Trophoblast cell (in vitro differentiated cells and primary cell): ENCODE results near the gene RNMT.
A peak's percentile ranks its signal among the peaks of the same experiment; 100 is the strongest.

Experiments used
- DNase-seq, 2 donors: peaks; one replicate each; pipeline ENCODE4 v3.0.0-alpha.2; 2016
- H2AFZ ChIP-seq: 2 replicates; pipeline ENCODE4 v1.6.1; 2013; ENCODE audit warnings: low read length, moderate library complexity, mild to moderate bottlenecking; ENCODE audit not compliant: insufficient read depth, poor library complexity
- H2AK5ac ChIP-seq: 2 replicates; pipeline ENCODE4 v1.6.1; 2013; ENCODE audit warnings: mild to moderate bottlenecking, low read length
- H2BK120ac ChIP-seq: 2 replicates; pipeline ENCODE4 v1.6.1; 2013; ENCODE audit warnings: low read length, mild to moderate bottlenecking, moderate library complexity; ENCODE audit not compliant: insufficient read depth, poor library complexity
- H2BK12ac ChIP-seq: 2 replicates; pipeline ENCODE4 v1.6.1; 2013; ENCODE audit warnings: mild to moderate bottlenecking, low read length, moderate library complexity
- H2BK5ac ChIP-seq: 2 replicates; pipeline ENCODE4 v1.6.1; 2013; ENCODE audit warnings: low read length, low read depth, moderate library complexity, mild to moderate bottlenecking; ENCODE audit not compliant: poor library complexity
- H3K14ac ChIP-seq: 2 replicates; pipeline ENCODE4 v1.6.1; 2013; ENCODE audit warnings: mild to moderate bottlenecking, low read length
- H3K18ac ChIP-seq: 2 replicates; pipeline ENCODE4 v1.6.1; 2013; ENCODE audit warnings: mild to moderate bottlenecking, low read length
- H3K23ac ChIP-seq: 2 replicates; pipeline ENCODE4 v1.6.1; 2013; ENCODE audit warnings: low read length
- H3K27ac ChIP-seq: 2 replicates; pipeline ENCODE4 v1.5.1; 2013; ENCODE audit warnings: low read depth, mild to moderate bottlenecking, inconsistent platforms, low read length, moderate library complexity
- H3K27me3 ChIP-seq: 2 replicates; pipeline ENCODE4 v1.6.1; 2013; ENCODE audit warnings: inconsistent platforms, mild to moderate bottlenecking, low read length, moderate library complexity; ENCODE audit not compliant: insufficient read depth
- H3K36me3 ChIP-seq, 2 experiments: 1 replicate in 1 of 2; 2 replicates in 1 of 2; pipeline ENCODE4 v1.6.1; 2013; ENCODE audit warnings: low read length in 2 of 2, mild to moderate bottlenecking in 2 of 2, moderate library complexity in 1 of 2; ENCODE audit not compliant: insufficient read depth in 2 of 2, control insufficient read depth in 1 of 2
- H3K4ac ChIP-seq: 2 replicates; pipeline ENCODE4 v1.6.1; 2013; ENCODE audit warnings: low read depth, mild to moderate bottlenecking, low read length, moderate library complexity
- H3K4me1 ChIP-seq, 2 experiments: 1 replicate in 1 of 2; 2 replicates in 1 of 2; pipeline ENCODE4 v1.6.1; 2013; ENCODE audit warnings: low read length in 2 of 2, mild to moderate bottlenecking in 2 of 2, moderate library complexity in 1 of 2; ENCODE audit not compliant: insufficient read depth in 2 of 2, control insufficient read depth in 1 of 2
- H3K4me2 ChIP-seq: 2 replicates; pipeline ENCODE4 v1.6.1; 2013; ENCODE audit warnings: inconsistent platforms, mild to moderate bottlenecking, low read length, moderate library complexity
- H3K4me3 ChIP-seq: 2 replicates; pipeline ENCODE4 v1.5.1; 2013; ENCODE audit warnings: mild to moderate bottlenecking, low read depth, low read length, inconsistent platforms
- H3K79me1 ChIP-seq: one replicate; pipeline ENCODE4 v1.6.1; 2013; ENCODE audit warnings: low read length
- H3K79me2 ChIP-seq: 2 replicates; pipeline ENCODE4 v1.6.1; 2013; ENCODE audit warnings: low read length, mild to moderate bottlenecking; ENCODE audit not compliant: control insufficient read depth, insufficient read depth, poor library complexity
- H3K9ac ChIP-seq: 2 replicates; pipeline ENCODE4 v1.6.1; 2013; ENCODE audit warnings: mild to moderate bottlenecking, low read length
- H3K9me3 ChIP-seq: 2 replicates; pipeline ENCODE4 v1.6.1; 2013; ENCODE audit warnings: low read depth, mild to moderate bottlenecking, control low read depth, inconsistent platforms, low read length; ENCODE audit not compliant: insufficient read depth
- H4K12ac ChIP-seq: 2 replicates; pipeline ENCODE4 v1.6.1; 2013; ENCODE audit warnings: low read depth, mild to moderate bottlenecking, low read length, moderate library complexity
- H4K8ac ChIP-seq: 2 replicates; pipeline ENCODE4 v1.6.1; 2013; ENCODE audit warnings: low read depth, mild to moderate bottlenecking, low read length, moderate library complexity
- H4K91ac ChIP-seq: one replicate; pipeline ENCODE4 v1.6.1; 2013; ENCODE audit warnings: low read depth, mild to moderate bottlenecking, low read length, moderate library complexity
- WGBS: extraction: QIAGEN DNeasy Blood & Tissue Kit; methylation state at CpG from one replicate; pipeline ENCODE4 v1.1.7; 2013; ENCODE audit warnings: missing lambda C conversion rate; ENCODE audit not compliant: insufficient read length, insufficient coverage; ENCODE audit errors: extremely low coverage; 5-methylcytosine and 5-hydroxymethylcytosine counted together

RNMT gene

DNA sequence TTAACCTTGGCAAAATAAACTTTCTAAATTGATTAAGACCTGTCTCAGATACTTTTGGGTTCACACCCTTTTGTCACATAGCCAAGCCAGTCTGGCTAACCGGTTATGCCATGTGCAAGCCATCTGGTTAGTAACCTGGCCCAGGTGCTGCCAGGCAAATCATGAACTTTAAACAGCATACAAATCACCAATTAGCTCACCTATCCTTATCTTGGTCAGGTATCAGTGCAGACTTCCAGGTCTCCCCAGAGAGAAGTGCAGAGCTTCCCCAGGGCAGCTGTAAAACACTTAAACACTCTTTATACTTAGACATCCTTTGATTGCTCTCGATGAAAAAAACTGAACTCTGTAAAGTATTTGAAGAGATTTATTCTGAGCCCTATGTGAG is 82.6 kb downstream of the RNMT start:
- no peaks in the 10 kb centered on the region for H3K9me3 ChIP-seq
- no peaks in the 10 kb centered on the region for H3K79me2 ChIP-seq
- no CpG with 5 or more reads among the region's 2 CpGs for WGBS
- H2AFZ ChIP-seq: no peak overlapping the region
- H3K4me1 ChIP-seq: peaks cover 11 to 22% of the 10 kb centered on the region in 2 experiments
- H3K9ac ChIP-seq: no peak overlapping the region
- no peak overlapping the region for H3K4me3 ChIP-seq
- DNase-seq: no peak
- no peak overlapping the region for H3K27ac ChIP-seq
- no peak overlapping the region for H4K12ac ChIP-seq
- no peak overlapping the region for H2BK12ac ChIP-seq
- no peak overlapping the region for H4K8ac ChIP-seq
- H3K4me2 ChIP-seq: no peak overlapping the region
- H3K4ac ChIP-seq: no peak overlapping the region
- no peak overlapping the region for H2BK120ac ChIP-seq
- H4K91ac ChIP-seq: no peak overlapping the region
- no peak overlapping the region for H3K14ac ChIP-seq
- no peaks in the 10 kb centered on the region for H3K27me3 ChIP-seq
- H3K23ac ChIP-seq: no peak overlapping the region
- H3K36me3 ChIP-seq: no peaks in the 10 kb centered on the region
- no peak overlapping the region for H2AK5ac ChIP-seq
- H3K18ac ChIP-seq: no peak overlapping the region
- no peak overlapping the region for H2BK5ac ChIP-seq
- H3K79me1 ChIP-seq: no peaks in the 10 kb centered on the region

- no CpG with 5 or more reads among the region's 5 CpGs for WGBS
Measured at GRCh38 chr18:13809531-13810255, 83.2 kb downstream of the RNMT start.

GRCh38 chr18:13810950-13811485 is 84.5 kb downstream of the RNMT start:
- no peak overlapping the region for H4K91ac ChIP-seq
- no peak overlapping the region for H2AK5ac ChIP-seq
- no CpG with 5 or more reads among the region's 10 CpGs for WGBS
- no peaks in the 10 kb centered on the region for H3K79me1 ChIP-seq
- no peak overlapping the region for H3K18ac ChIP-seq
- no peak overlapping the region for H3K4me3 ChIP-seq
- no peak overlapping the region for H2BK120ac ChIP-seq
- H3K27me3 ChIP-seq: no peaks in the 10 kb centered on the region
- no peak overlapping the region for H3K9ac ChIP-seq
- H3K79me2 ChIP-seq: no peaks in the 10 kb centered on the region
- no peak overlapping the region for H3K4ac ChIP-seq
- DNase-seq: no peak
- no peak overlapping the region for H2BK12ac ChIP-seq
- no peaks in the 10 kb centered on the region for H3K9me3 ChIP-seq
- H3K4me2 ChIP-seq: no peak overlapping the region
- H3K36me3 ChIP-seq: no peaks in the 10 kb centered on the region
- no peak overlapping the region for H4K8ac ChIP-seq
- H3K27ac ChIP-seq: no peak overlapping the region
- H2BK5ac ChIP-seq: no peak overlapping the region
- no peak overlapping the region for H2AFZ ChIP-seq
- no peak overlapping the region for H3K23ac ChIP-seq
- no peak overlapping the region for H3K14ac ChIP-seq
- peaks cover 8 to 17% of the 10 kb centered on the region in 2 experiments for H3K4me1 ChIP-seq
- no peak overlapping the region for H4K12ac ChIP-seq

More at GRCh38 chr18:13809531-13810255, 83.2 kb downstream of the RNMT start:
- Histone ChIP-seq H3K4me3 (no peak overlapping the region), H3K18ac (no peak overlapping the region), H3K9me3 (no peaks in the 10 kb centered on the region), H4K12ac (no peak overlapping the region), H3K79me2 (no peaks in the 10 kb centered on the region), H3K4me1 (peaks cover 8 to 20% of the 10 kb centered on the region in 2 experiments), H3K79me1 (no peaks in the 10 kb centered on the region), H3K27ac (peak overlapping the region; percentile 40), H2AFZ (no peak overlapping the region), H3K14ac (no peak overlapping the region), H3K36me3 (no peaks in the 10 kb centered on the region), H3K23ac (no peak overlapping the region), H3K27me3 (no peaks in the 10 kb centered on the region), H3K4ac (no peak overlapping the region), H2AK5ac (no peak overlapping the region), H4K8ac (no peak overlapping the region), H2BK12ac (no peak overlapping the region), H3K9ac (no peak overlapping the region), H4K91ac (no peak overlapping the region), H2BK5ac (no peak overlapping the region), H3K4me2 (peak overlapping the region; percentile 30), H2BK120ac (no peak overlapping the region)
- DNase-seq: peak in 1 of 2 donors; percentile 36

- Histone ChIP-seq H3K79me2 (no peaks in the 10 kb centered on the region), H2BK120ac (no peak overlapping the region), H3K9me3 (peaks cover 2% of the 10 kb centered on the region), H3K4ac (no peak overlapping the region), H4K8ac (no peak overlapping the region), H2BK12ac (no peak overlapping the region), H3K14ac (no peak overlapping the region), H4K12ac (no peak overlapping the region), H2AK5ac (no peak overlapping the region), H2AFZ (no peak overlapping the region), H4K91ac (no peak overlapping the region), H3K9ac (no peak overlapping the region), H3K36me3 (no peaks in the 10 kb centered on the region), H3K4me2 (no peak overlapping the region), H3K4me1 (peaks cover 8 to 17% of the 10 kb centered on the region in 2 experiments), H3K27ac (no peak overlapping the region), H3K79me1 (no peaks in the 10 kb centered on the region), H3K23ac (no peak overlapping the region), H3K18ac (no peak overlapping the region), H3K4me3 (no peak overlapping the region), H2BK5ac (no peak overlapping the region), H3K27me3 (no peaks in the 10 kb centered on the region)
- no CpG with 5 or more reads among the region's 6 CpGs for WGBS
- no peak for DNase-seq
Measured at GRCh38 chr18:13811993-13812392, 85.5 kb downstream of the RNMT start.
